Measurements from ENCODE around the gene ZNF672. TPM values are rescaled to one million over a fixed set of nuclear protein-coding genes. Genes with fewer than 3 reads are reported as not detected.
"Not testable (repeated sequence)": the region's sequence is repeated elsewhere in the genome, so short reads cannot be mapped to it uniquely, and the experiment has no call there.

Gene ZNF672
- total and polyA plus RNA-seq, 7 donors: 25.3 to 57.0 (median 47.3) TPM

DNA sequence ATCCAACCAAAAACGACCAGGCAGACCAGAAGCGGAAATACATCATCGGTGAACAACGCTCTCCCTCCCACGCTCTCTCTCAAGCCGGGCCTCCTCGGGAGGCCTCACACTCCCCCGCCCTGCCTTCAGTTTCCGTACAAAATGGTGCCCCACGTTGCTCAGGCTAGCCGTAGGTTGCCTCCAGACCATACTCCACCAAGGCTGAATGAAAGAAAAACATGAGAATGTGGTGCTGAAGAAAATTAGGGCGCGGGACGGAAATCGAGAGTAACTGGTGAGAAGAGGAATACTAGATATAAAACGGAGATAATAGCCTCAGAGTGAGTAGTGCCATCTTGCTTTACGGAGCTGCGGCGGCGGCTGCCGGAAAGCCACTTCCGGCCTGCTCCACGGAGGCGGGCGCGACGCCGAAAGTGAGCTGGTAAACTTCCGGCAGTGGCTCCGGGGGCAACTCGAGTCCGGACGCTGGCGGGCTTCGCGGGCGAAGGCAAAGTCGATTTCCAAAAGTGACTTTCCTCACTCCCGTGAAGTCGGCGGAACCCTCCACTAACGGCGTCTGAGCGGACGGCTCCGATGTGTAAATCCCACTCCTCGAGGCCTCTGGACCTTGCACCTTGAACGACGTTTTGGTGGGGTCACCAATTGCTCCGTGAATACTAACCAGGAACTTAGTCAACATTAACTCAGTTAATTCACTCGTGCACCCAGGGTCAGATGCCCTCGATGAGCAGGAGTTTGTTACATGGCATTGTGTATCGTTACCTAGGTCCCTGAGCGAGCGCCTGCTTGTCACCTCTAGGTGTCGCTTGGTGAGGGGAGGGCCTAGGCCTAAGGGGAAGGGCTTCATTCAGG lies 11.9 kb upstream of the ZNF672 start, which contains the start of gene SH3BP5L:
Gene SH3BP5L (minus strand): TSS at position 7 of the 852 bp plus-strand sequence. CDS start 980 bp downstream, outside the sequence.
- DNase-seq (peak; percentile 92 to 96), ATAC-seq (peak; percentile 92 to 94 (median 93))
- no peaks in the 10 kb centered on the region for H3K9me3 ChIP-seq
- peak within 1 kb of the TSS; percentile 83 for H3K4me3 ChIP-seq
- WGBS, 3 donors: 0% methylated on average over 56 of the region's 56 CpGs
- H3K36me3 ChIP-seq (ENCODE audit: insufficient read depth in 1 of 2, low read depth in 1 of 2): no peaks in the 10 kb centered on the region
- H3K27me3 ChIP-seq (ENCODE audit: insufficient read depth in 3 of 3, low read length in 2 of 3): no peaks in the 10 kb centered on the region
- intact Hi-C loops (cut with DNase I): no loop called here
- peak; percentile 59 for TF ChIP-seq CTCF (IDR thresholded peaks at IDR 0.05)
- peaks cover 47% of the 10 kb centered on the region for H3K4me1 ChIP-seq
- H3K27ac ChIP-seq: peak within 1 kb of the TSS; percentile 95

- WGBS, 3 donors: 84 to 87% (median 87%) methylated on average over 3 of the region's 3 CpGs
Measured at GRCh38 chr1:248828845-248829244, 9.2 kb upstream of the ZNF672 start.

GRCh38 chr1:248830718-248831017 lies 7.4 kb upstream of the ZNF672 start:
- H3K36me3 ChIP-seq (ENCODE audit: insufficient read depth in 1 of 2, low read depth in 1 of 2); H3K27ac ChIP-seq; intact Hi-C loops (cut with DNase I); ATAC-seq; H3K9me3 ChIP-seq; H3K4me3 ChIP-seq; DNase-seq; H3K27me3 ChIP-seq (ENCODE audit: insufficient read depth in 3 of 3, low read length in 2 of 3); H3K4me1 ChIP-seq: not testable (repeated sequence)
- WGBS, 3 donors: 58 to 85% (median 68%) methylated on average over 1 to 3 of the region's 3 CpGs

More at GRCh38 chr1:248828845-248829244, 9.2 kb upstream of the ZNF672 start:
- Histone ChIP-seq H3K4me3 (no peak overlapping the region), H3K27me3 (ENCODE audit: insufficient read depth in 3 of 3, low read length in 2 of 3) (no peaks in the 10 kb centered on the region), H3K27ac (no peak overlapping the region), H3K4me1 (peaks cover 21% of the 10 kb centered on the region), H3K9me3 (no peaks in the 10 kb centered on the region), H3K36me3 (ENCODE audit: insufficient read depth in 1 of 2, low read depth in 1 of 2) (no peaks in the 10 kb centered on the region)
- intact Hi-C loops (cut with DNase I): no loop called here
- no peak for ATAC-seq
- DNase-seq: no peak
- TF ChIP-seq CTCF (IDR thresholded peaks at IDR 0.05): no peak

- Histone ChIP-seq H3K27ac (no peak overlapping the region), H3K36me3 (ENCODE audit: insufficient read depth in 1 of 2, low read depth in 1 of 2) (no peaks in the 10 kb centered on the region), H3K4me3 (no peak overlapping the region), H3K4me1 (peaks cover 7% of the 10 kb centered on the region), H3K27me3 (ENCODE audit: insufficient read depth in 3 of 3, low read length in 2 of 3) (no peaks in the 10 kb centered on the region), H3K9me3 (no peaks in the 10 kb centered on the region)
- intact Hi-C loops (cut with DNase I): no loop called here
- DNase-seq (no peak), ATAC-seq (no peak)
- TF ChIP-seq CTCF (IDR thresholded peaks at IDR 0.05): no peak
- 84 to 87% (median 84%) methylated on average over 1 of the region's 1 CpG for WGBS, 3 donors
Measured at GRCh38 chr1:248831842-248832241, 6.2 kb upstream of the ZNF672 start.

DNA sequence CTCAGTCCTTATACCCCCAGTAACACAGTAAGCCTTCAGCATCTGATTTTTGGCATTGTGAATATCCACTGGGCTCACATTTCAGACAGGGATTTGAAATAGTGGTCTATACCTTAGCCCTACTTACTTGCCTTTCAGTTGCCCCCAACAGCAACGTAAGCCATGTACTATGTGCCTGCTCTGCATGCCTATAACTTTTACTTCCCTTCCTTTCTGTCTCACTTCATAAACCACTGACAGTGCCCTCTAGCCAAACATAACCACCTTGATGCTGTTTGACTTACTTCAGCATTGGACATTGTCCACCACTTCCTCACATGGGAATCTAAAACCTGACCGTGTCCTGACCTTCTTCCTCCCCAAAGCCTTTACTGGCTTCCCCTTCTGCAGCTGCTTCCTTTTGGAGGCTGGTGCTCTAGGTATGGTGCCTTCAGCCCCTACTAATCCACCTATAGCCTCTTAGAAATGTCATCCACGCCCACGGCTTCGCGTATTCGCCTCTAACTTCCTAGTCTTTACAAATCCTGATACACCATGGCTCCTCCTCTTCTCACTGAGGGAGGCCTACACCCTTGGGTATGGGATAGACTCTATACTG lies 3.6 kb upstream of the ZNF672 start:
- no peak for TF ChIP-seq CTCF (IDR thresholded peaks at IDR 0.05)
- no peak for ATAC-seq
- Histone ChIP-seq H3K36me3 (ENCODE audit: insufficient read depth in 1 of 2, low read depth in 1 of 2) (no peaks in the 10 kb centered on the region), H3K4me3 (no peak overlapping the region), H3K27me3 (ENCODE audit: insufficient read depth in 3 of 3, low read length in 2 of 3) (no peaks in the 10 kb centered on the region), H3K27ac (no peak overlapping the region), H3K9me3 (no peaks in the 10 kb centered on the region), H3K4me1 (peaks cover 11% of the 10 kb centered on the region)
- intact Hi-C loops (cut with DNase I): no loop called here
- DNase-seq: no peak
- WGBS, 3 donors: 51 to 66% (median 57%) methylated on average over 7 of the region's 7 CpGs
